ENCODE results near the gene FYB1. TPM values are rescaled to one million over a fixed set of nuclear protein-coding genes. Genes with fewer than 3 reads are reported as not detected.

Gene FYB1
- total RNA-seq, 1 experiment from 2014 or later, result not detected

DNA sequence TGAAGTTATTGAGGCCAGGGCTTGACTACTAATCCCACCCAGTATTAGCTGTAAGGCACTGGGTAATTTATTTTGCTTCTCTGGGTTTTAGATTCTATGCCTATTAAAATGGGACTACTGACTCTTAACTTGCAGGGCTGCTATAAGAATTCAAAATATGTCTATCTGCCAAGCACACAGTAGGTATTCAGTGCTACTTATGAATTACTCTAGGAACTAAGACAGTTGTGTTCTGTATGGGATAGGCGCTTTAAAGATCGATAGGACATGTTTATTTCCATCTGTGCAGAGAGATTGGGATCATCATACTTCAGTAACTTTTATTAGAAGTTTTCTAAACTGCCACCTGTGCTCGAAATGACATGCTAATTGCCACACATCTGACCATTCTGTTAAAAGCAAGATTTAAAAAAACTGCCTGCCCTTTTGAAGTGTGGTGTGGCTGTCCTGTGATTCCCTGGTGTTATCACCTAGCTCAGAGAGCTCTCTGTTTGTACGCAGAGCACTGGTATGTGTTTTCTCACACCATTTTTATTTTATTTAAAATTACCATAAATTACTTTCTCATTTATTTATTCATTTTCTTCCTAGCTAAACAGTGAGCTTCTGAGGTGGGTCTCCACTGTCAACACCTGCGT lies 58.7 kb downstream of the FYB1 start:
- no peak for DNase-seq (ENCODE audit: low spot score)

DNA sequence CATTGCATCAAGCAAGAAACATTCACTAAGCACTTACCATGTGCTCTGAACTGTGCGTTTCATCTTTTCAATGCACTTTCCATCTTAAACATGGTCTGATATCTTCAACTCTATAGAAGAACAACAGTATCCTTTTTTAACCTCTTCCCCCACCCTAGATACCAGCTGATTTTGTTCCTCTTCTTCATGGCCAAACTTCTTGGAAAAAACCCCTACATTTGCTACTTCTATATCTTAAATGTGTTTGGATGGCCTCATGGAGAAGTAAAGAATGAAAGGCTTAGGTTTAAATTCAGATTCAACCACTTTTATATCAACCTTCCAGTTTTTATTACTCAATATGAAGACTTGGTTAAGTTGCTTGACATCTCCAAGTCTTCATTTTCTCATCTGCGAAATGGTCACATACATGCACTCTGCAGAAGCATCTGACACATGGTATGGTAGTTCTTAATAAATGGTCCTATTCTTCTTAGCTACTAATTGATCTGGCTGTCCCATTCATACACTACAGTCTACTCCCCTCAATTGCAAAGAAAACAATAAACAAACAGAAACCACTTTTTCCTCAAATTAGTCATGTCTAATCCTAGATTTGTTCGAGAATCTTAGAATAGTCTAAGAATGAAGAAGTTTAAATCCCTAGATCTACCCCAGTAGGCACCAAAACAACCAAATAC lies 59.4 kb downstream of the FYB1 start:
- no peak for DNase-seq (ENCODE audit: low spot score)

DNA sequence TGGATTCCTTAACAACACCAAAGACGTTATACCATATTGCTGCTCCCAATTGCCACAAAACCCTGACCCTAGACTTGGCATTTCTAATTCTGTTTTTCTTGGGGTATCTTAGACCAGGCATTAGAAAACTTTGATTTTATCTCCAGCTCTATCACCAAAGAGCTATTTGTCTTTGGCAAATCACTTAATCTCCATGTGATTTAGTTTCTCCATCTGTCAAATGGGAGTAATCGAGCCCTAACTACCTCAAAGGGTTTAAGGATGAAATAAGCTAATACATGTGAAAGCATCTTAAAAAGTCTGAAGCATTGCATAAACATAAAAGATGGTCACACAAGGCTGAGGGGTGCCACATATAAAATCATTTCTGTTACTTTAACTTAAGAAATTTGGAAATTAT lies 60.6 kb downstream of the FYB1 start:
- no peak for DNase-seq (ENCODE audit: low spot score)

DNA sequence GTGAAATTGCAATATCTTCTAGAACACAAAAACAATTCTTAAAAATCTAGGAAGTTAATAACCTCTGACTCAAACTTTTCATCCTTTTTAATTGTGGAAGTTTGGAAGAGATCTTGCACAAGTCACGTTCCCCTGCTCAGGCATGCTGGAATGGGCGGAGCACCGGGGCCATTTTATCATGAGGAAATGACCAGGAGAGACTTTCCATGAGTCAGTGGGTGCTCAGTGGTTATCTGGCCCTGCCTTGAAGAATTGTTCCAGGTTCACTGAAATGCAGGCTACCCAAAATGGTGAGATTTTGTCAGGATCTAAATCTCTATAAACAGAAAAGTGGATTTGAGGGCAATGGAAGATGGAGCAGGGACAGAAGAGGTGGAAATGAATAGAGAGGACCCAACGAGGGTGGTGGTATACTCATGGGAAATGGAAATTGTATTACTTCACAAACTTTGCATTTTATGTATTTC lies 61.2 kb downstream of the FYB1 start:
- DNase-seq (ENCODE audit: low spot score), result no peak

DNA sequence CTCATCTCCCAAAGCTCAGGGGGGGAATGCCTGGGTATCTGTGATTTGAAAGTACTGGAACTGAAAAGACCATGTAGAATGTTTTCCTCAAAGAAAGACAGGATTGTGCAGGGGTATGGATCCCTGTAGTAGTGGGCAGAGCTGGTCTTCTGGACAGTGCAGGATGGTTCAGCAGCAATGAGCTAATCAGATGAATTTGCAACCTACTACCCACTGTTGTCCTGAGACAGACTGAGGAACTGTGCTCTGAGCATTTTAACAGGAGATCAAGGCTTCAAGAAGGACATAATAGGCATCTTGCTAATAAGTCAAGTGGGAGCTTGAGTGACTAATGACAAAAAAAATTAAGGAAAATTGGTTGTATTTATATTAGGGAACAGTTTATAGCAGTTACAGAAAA lies 61.7 kb downstream of the FYB1 start:
- DNase-seq (ENCODE audit: low spot score), result no peak

DNA sequence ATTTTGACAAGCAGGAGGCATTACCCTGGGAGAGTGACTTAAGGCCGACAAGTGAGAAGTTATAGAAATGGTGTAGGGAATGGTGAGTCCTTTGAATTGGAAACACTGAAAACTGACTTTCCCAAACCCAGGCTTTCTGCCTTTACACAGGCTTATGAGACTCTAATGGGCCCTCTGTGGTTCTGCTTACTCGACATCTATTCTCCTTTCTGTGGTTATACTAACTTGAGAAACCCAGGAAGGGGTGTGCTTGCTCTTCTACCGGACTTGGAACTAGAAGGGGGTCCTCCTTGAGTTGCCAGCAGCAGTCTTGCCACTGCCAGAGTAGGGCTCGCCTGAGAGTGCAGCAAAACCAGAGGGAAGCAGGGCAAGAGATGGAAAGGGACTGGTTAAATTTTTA lies 63.3 kb downstream of the FYB1 start:
- DNase-seq (ENCODE audit: low spot score), result no peak

DNA sequence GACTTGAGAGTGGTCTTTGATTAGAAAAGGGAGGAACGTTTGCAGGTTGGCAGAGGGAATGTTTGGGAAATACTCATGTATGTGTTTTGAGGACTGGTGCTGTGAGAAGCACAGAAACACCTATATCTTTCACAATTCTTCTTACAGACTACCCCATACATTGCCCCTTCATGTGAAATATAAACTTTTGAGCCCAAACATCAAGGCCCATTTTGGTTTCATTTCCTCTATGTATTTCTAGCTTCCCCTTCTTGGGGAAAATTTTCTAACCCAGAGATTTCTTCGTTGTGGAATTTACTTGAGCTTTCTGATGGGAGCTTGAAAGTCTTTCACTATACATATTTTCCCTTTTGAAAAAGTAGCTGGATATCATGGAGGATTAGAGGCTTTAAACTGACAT lies 67.6 kb downstream of the FYB1 start:
- no peak for DNase-seq (ENCODE audit: low spot score)

DNA sequence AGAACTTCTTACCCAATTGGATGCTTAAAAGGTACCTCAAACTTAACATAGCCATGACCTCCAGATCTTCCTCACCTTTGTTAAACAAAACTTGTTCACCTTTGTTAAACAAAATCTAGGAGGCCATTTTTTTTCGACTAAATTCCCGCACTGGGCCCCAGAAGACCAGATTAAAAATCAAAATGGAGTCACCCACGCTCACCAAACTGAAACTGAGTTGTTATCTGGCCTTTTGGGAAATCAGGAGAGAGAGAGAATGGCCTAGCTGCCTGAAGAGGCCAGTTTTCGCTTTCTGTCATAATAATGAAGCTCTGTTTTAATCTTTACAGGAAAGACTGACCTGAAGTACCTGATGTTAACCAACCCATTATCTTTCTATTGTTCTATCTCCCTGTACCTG lies 69.4 kb downstream of the FYB1 start:
- DNase-seq (ENCODE audit: low spot score), result no peak

DNA sequence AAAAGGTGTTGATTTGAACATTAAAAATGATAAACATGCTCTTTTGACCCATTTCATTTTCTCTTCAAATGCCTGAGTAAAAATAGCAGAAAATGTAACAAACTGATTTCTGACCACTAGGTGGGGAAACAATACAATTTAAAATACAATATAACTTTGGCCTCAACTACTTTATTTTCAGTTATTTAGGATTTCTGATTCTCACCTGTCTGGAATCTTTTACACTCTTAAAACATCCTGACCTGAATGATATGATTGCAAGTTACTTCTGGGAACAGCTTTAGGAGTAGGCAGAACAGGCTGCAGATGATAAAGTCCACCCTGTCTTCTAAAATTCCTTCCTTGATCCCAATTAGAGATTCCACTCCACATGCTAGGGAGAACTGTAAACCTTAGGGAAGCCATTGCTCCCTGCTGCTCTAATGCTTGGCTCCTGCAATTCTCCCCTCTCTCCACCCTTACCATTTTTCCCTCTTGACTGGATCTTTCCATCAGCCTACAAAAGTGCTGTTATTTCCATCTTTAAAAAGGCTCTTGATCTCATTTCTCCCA lies 70.3 kb downstream of the FYB1 start:
- peak; percentile 53 for DNase-seq (ENCODE audit: low spot score)

DNA sequence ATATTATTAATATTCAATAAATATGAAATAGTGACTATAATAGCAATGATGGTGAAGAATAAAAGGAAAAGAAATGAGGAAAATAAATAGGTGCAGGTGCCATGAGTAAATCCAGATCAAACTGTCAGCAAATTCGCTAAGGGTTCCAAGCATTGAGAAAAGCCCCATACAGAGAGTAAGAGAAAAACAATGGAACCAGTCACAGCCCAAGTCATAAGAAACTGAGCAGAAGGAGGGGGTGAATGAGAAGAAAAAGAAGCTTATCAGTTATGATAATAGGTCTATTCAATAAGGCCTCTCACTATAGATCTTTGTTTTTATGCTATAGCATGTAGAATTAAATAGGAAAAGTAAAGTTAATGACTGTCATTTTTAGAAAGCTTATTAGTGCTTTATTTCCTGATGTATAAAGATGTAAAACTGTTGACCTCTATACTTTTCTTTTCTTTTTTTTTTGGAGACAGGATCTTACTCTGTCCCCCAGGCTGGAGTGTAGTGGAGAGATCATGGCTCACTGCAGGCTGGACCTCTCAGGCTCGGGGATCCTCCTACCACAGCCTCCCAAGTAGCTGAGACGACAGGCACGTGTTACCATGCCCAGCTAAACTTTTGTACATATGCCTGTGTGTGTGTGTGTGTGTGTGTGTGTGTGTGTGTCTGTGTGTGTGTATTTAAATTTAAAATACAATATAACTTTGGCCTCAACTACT lies 72.4 kb downstream of the FYB1 start:
- DNase-seq (ENCODE audit: low spot score), result no peak

DNA sequence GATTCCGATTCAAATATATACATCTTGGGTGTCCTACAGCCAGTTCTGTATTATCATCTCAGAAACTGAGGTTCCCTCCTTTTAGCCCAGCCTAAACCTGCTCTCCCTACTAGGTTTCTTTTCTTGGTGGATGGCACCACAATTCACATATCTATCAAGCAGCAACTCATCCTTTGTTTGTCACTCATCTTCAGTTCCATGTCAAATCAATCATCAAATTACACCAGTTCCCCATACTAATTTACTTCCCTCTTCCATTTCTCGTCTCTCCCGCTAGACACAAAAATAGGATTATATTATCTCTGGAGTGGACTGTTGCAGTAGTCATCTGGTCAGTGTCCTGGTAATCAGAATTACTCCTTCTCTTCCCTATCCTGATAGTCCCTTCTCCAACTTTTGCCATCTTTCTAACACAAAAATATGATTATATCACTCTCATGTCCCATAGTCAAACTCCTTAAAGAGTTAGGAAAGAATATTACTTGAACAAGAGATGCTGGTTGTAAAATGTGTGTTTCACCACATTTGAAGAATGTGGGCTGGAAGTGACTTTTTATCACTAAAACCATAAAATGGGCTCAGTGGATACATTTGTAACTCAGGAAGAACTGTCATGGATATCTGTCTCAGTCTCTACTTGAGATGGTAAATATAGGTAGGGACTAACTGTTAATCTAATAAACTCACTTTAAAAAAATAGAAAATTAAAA lies 76.1 kb downstream of the FYB1 start:
- no peak for DNase-seq (ENCODE audit: low spot score)

DNA sequence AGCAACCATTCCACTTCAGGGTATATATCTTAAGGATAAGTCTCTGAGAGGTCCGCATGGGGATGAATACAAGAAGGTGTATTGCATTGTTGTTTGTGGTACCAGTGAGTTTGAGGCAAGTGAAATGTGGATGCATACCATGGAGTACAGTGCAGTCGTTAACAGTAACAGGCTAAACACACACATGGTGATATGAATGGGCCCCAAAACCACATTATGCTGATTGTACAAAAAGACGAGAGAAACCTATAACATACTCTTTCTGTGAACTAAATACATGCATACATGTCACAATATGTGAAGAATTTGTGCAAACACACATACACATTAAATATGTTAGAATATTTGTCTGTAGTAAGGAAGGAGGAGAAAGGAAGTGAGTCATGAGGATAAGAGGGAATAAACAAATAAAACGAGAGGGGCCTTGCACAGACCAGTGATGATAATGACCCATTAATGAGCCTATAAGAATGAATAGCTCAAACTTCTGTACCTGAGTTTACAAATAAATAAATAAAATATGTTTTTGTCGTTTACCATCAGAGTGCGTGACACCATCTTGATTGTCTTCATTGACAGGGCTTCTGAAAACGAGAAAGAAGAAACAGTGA lies 78.7 kb downstream of the FYB1 start:
- DNase-seq (ENCODE audit: low spot score), result no peak

DNA sequence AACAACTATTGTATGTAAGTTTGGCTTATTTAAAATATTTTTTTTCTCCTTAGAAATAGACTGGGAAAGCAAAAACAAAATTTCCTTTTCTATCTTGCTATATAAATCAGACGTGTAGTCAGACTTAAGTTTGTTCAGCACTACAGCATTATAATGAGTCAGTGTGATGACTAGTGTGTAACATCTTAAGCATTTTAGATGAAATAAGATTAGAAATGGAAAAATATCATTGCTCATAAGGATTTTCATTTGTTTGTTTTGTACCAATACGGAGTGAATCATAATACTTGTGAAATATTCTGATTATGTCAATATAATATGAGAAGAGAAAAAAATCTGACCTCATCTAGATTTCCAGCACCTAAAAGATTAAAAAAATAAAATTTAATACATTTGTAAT lies 80.5 kb downstream of the FYB1 start:
- DNase-seq (ENCODE audit: low spot score), result no peak

DNA sequence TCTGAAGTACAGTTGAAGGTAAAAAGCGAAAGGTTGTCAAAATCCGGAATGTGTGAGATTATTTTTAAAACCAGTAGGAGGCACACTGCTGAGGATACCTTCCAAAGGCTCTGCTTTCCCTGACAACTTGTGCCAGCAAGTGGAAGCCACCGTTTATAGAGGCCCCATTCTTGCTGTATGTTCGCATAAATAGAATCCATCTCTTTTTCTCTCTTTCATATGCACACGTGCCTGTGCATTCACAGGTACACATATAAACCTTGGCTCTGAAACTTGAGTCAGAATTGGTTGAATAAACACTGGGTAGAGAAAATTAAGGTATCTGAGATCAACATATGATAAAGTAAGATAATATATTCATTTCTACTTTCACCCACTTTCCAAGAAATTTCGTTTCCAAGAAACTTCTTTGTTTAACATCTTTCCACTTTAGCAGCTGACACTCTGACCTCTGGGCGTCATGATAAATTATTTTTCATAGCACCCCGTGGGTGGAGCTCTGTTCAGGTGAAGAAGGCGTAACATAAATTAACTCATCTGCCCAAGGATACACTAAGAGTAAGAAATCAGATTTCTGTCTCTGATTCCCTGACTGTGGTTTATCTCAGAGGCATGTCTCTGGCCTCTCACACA lies 81.4 kb downstream of the FYB1 start:
- DNase-seq (ENCODE audit: low spot score), result no peak

DNA sequence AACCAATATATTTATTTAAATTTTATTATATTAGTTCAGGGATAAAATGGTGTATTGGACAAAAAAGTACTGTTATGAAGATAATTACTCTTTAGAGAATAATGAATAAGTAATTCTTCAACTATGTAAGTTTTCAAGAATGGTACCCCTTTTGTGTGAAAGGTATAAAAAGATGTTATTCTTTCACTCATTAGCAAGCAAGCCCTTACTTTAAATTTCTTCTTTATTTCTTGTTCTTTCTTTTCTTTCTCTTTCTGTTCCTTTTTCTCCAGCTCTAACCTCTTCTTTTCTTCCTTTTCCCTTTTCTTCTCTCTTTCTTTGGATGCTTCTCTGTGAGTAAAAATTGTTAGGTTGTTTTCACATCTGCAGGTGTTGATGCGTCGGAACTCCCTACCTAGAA lies 82.0 kb downstream of the FYB1 start:
- DNase-seq (ENCODE audit: low spot score), result no peak

DNA sequence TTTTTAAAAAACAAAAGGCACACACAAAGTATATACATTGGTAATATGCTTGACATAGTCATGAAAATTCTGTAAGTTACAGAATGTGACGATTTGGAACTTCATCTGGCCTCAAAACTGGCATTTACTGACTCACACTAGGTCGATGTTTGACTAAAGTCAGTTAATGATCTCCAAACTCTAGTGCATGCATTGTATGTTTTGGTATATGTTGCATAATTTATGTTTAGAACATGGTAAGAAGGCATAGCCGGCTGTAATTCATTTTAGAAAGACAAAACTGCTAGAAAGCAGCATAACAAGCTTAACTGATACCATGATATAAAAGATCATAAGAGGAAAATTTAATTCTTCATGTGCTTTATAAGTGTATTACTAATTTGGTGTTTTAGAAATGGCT lies 86.6 kb downstream of the FYB1 start:
- DNase-seq (ENCODE audit: low spot score), result no peak

DNA sequence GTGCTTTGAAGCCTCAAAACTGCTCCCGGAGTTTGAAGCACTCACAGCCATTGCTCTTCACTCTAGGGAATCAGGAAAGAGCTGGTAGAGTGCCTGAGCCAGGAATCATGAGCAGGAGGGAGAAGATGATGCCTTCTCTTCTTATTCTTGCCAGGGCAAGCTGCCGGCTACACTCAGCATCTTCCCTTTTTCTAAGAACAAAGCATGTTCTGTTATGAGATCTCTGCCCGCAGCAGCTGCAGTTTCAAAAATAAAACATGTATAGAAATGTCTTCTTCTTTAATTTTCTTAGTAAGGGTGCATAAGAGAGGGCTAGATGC lies 87.3 kb downstream of the FYB1 start:
- no peak for DNase-seq (ENCODE audit: low spot score)

DNA sequence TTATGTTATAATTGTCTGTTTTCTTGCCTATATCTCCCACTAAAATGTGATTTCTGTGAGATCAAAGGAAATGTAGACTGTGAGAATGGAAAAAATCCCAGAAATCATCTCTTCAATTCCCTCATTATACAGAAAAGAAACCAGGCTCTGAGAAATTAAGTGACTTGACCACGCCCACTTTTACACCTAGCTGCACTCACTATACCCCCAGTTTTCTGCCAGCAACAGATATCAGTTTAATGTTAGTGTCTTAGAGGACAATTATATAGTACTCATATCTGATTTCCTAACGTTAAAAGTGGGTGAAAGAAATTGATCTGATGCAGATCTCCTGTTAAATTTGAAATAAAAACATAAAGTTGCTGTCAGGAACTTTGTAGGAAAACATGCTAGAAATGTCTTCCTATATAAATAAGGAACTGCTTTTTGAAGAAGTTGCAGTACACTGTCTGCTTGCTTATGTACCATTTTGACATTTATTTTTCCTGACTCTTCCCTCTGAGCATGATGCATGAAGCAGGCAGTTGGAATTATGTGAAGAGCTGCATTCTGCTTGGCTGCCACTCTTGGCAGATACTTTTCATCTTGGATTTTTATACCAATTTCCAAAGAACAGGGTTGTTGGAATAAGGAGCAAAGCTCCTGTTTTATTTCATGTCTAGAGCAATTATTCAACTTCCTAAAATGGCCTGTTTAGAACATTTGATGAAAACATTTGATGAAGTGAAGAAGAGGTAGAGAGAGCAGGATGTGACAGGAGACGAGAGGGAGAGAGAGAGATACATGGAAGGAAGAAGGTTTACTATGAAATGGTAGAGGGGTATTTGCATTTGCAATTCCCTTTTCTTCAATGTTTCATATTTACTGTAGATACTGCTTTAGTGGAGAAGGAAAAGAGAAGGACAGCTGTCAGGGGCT lies 87.9 kb downstream of the FYB1 start:
- no peak for DNase-seq (ENCODE audit: low spot score)

DNA sequence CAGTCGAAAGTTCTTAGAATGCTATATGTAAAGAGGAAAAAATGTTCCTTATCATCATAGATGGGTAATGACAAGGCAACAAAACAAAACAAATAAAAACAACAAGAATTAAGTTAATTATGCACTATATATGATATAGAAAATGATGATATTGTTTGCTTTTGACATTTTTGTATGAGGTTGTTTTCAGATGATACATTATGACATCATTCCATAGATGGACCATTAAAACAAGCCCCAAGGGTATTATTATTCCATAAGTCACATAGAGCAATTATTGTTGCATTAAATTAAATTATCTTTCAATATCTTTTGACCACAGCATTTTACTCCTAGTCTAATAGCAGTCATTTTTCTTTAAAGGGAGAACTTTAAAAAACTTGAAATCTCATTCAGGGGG lies 88.6 kb downstream of the FYB1 start:
- DNase-seq (ENCODE audit: low spot score), result no peak

DNA sequence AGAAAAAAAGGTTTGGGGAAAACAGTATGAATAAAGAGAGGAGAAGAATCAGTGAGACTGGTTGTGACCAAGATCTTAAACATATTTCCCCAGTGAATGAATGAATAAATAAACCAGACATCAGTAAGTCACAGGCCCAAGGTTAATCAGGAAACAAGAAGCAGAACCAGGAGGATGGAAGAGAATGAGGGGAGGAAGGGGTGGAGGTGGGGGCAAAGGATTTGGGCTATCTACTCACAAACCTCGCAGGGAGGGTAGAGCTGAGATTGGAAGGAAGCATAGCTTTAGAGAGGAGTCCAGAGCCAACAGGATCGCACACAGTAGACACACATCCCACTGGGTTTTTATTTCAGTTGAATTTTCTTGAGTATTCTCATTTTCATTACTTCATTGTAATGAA lies 97.4 kb downstream of the FYB1 start:
- DNase-seq (ENCODE audit: low spot score), result no peak
